HepG2 (cell line): ENCODE results near the gene AHNAK. TPM values are rescaled to one million over a fixed set of nuclear protein-coding genes. Genes with fewer than 3 reads are reported as not detected.

Experiments
- ATAC-seq: fragments of 200-7000 bp; cut with Tn5 transposase; 3 replicates; pipeline ENCODE4 v1.9.1; 2020; ENCODE audit warnings: mild to moderate bottlenecking, moderate library complexity
- BruUV-seq: library from RNA; stranded (reverse); fragments of 400-500 nt; replicated peaks from 2 replicates; lab custom pipeline; 2021; lab: Mats Ljungman, UMichigan
- CTCF ChIA-PET: fragments of 300-600 bp; formaldehyde crosslinking; extraction: SDS; loops from one replicate; lab custom pipeline; 2021; ENCODE audit warnings: low total read pairs, inconsistent platforms, low intra/inter-chr PET ratio; lab: Yijun Ruan, JAX
- POLR2A ChIA-PET: fragments of 350-600 bp; sonication (Branson Sonifier 250); formaldehyde crosslinking; loops from one replicate; lab custom pipeline; 2020; ENCODE audit warnings: antibody characterized with exemption, inconsistent platforms; lab: Yijun Ruan, JAX
- DNase-seq: peaks from one replicate; pipeline ENCODE4 v3.0.0-alpha.2; 2015; ENCODE audit warnings: low spot score
- FAIRE-seq: peaks from 3 replicates; lab custom pipeline; 2011; peaks lifted over from hg19 to GRCh38; lab: Jason Lieb, UNC
- H2AFZ ChIP-seq: one replicate; pipeline ENCODE4 v1.6.1; 2011; ENCODE audit warnings: low read length, inconsistent platforms
- H3K27ac ChIP-seq: fragments of 300-600 bp; 3 replicates; pipeline ENCODE4 v1.8.0; 2011; ENCODE audit warnings: mixed run types, mild to moderate bottlenecking, mixed read lengths, low read length, inconsistent platforms; ENCODE audit not compliant: insufficient read depth; ENCODE audit errors: extremely low read length
- H3K27me3 ChIP-seq, 2 experiments: fragments of 200-600 bp in 1 of 2; 2 replicates in 1 of 2; 3 replicates in 1 of 2; pipeline versions ENCODE4 v1.6.0 to v1.8.0; 2011; ENCODE audit warnings: low read length in 2 of 2, mild to moderate bottlenecking in 2 of 2, moderate library complexity in 2 of 2, inconsistent platforms in 1 of 2; ENCODE audit not compliant: insufficient read depth in 2 of 2, control insufficient read depth in 1 of 2
- H3K36me3 ChIP-seq, 2 experiments: fragments of 200-600 bp in 1 of 2; replicated peaks in 1 of 2; 2 replicates in 1 of 2; 3 replicates in 1 of 2; pipeline versions ENCODE4 v1.5.1 to v1.8.0; 2011; ENCODE audit warnings: low read length in 2 of 2, inconsistent platforms in 1 of 2; ENCODE audit not compliant: insufficient read depth in 2 of 2, control insufficient read depth in 1 of 2
- H3K4me1 ChIP-seq: 2 replicates; pipeline ENCODE4 v1.5.1; 2012; ENCODE audit warnings: low read length, inconsistent platforms; ENCODE audit not compliant: insufficient read depth
- H3K4me2 ChIP-seq: 2 replicates; pipeline ENCODE4 v1.6.0; 2011; ENCODE audit warnings: low read depth, low read length, inconsistent platforms
- H3K4me3 ChIP-seq, 3 experiments: fragments of 200-600 bp in 1 of 3; sonication (generic), shearing (Covaris generic) in 1 of 3; replicated peaks in 1 of 3; 2 replicates each; pipeline ENCODE4 v1.5.1; 2011 to 2016; ENCODE audit warnings: low read length in 3 of 3, inconsistent platforms in 2 of 3, low read depth in 2 of 3, mild to moderate bottlenecking in 2 of 3, control low read depth in 1 of 3, mixed read lengths in 1 of 3; ENCODE audit not compliant: insufficient read depth in 1 of 3
- H3K79me2 ChIP-seq: one replicate; pipeline ENCODE4 v1.6.1; 2011; ENCODE audit warnings: low read length, inconsistent platforms; ENCODE audit not compliant: insufficient read depth
- H3K9ac ChIP-seq: 2 replicates; pipeline ENCODE4 v1.6.0; 2011; ENCODE audit warnings: mild to moderate bottlenecking, low read depth, low read length, inconsistent platforms; ENCODE audit not compliant: insufficient read depth
- H3K9me3 ChIP-seq: 2 replicates; pipeline ENCODE4 v1.5.1; 2012; ENCODE audit warnings: mild to moderate bottlenecking, low read length
- H4K20me1 ChIP-seq: 2 replicates; pipeline ENCODE4 v1.6.0; 2011; ENCODE audit warnings: inconsistent platforms, mild to moderate bottlenecking, low read length, moderate library complexity; ENCODE audit not compliant: insufficient read depth
- CBFB ChIP-seq: sonication (generic); formaldehyde crosslinking; IDR thresholded peaks from 2 replicates; pipeline ENCODE4 v1.4.0; 2020; ENCODE audit warnings: missing genetic modification reagents
- CERS6 ChIP-seq: sonication (generic); formaldehyde crosslinking; IDR thresholded peaks from 2 replicates; pipeline ENCODE4 v1.5.0; 2020; ENCODE audit warnings: missing genetic modification reagents
- KLF11 ChIP-seq: IDR thresholded peaks from 2 replicates; pipeline ENCODE4 v1.6.1; 2016; ENCODE audit warnings: missing compliant biosample characterization
- NCOR1 ChIP-seq: fragments of 200-600 bp; sonication (generic); IDR thresholded peaks from 2 replicates; pipeline ENCODE4 v1.7.0; 2017; ENCODE audit warnings: antibody characterized with exemption, low read length, borderline replicate concordance
- RELA ChIP-seq: sonication (generic); formaldehyde crosslinking; IDR thresholded peaks from 2 replicates; pipeline ENCODE4 v1.4.0; 2020; ENCODE audit warnings: missing genetic modification reagents
- ZBTB7A ChIP-seq: sonication (generic); formaldehyde crosslinking; IDR thresholded peaks from 2 replicates; pipeline ENCODE4 v1.8.0; 2022; ENCODE audit warnings: mild to moderate bottlenecking, missing genetic modification reagents
- ZNF350 ChIP-seq: sonication (generic); formaldehyde crosslinking; IDR thresholded peaks from 2 replicates; pipeline ENCODE4 v1.4.0; 2020; ENCODE audit warnings: mild to moderate bottlenecking, low read depth, missing genetic modification reagents, borderline replicate concordance
- ZNF44 ChIP-seq: sonication (generic); formaldehyde crosslinking; IDR thresholded peaks from 2 replicates; pipeline ENCODE4 v1.5.1; 2020; ENCODE audit warnings: mild to moderate bottlenecking, missing genetic modification reagents
- ZSCAN22 ChIP-seq: sonication (generic); formaldehyde crosslinking; IDR thresholded peaks from 2 replicates; pipeline ENCODE4 v1.4.0; 2020; ENCODE audit warnings: mild to moderate bottlenecking, missing genetic modification reagents
- WGBS: methylation state at CpG from one replicate; pipeline ENCODE4 v1.1.6; 2017; ENCODE audit warnings: low lambda C conversion rate; 5-methylcytosine and 5-hydroxymethylcytosine counted together
- in situ Hi-C: cut with HindIII; loops from 2 replicates; pipeline ENCODE4 v1.10.0; 2017; ENCODE audit warnings: low pct_unique_long_range_greater_than_20kb; ENCODE audit not compliant: extremely low pct_ligation_motif_present
- intact Hi-C: fragments of 100-400 bp; cut with micrococcal nuclease; formaldehyde crosslinking; loops from one replicate; pipeline ENCODE4 v1.10.0; 2022; ENCODE audit not compliant: unreplicated experiment
- polyA plus RNA-seq, 8 experiments: library from polyadenylated mRNA; depleted of rRNA in 3 of 8; stranded (reverse) in 7 of 8; unstranded in 1 of 8; fragments of >200 nt; fragmentation: Illumina TruSeq in 4 of 8; extraction: Trizol in 4 of 8; gene quantifications; 2 replicates each; pipeline versions ENCODE4 v1.2.1 to v1.2.3, GENCODE V29; 2011 to 2016; ENCODE audit warnings: low read depth in 4 of 8, missing spikeins in 1 of 8, mixed read lengths in 1 of 8; ENCODE audit not compliant: insufficient read depth in 1 of 8
- total RNA-seq, 5 experiments: library from RNA; depleted of rRNA; stranded (reverse); fragments of >200 nt; fragmentation: Illumina TruSeq; extraction: Trizol; gene quantifications; 2 replicates each; pipeline ENCODE4 v1.2.3, GENCODE V29; 2016; ENCODE audit warnings: low read depth in 1 of 5
- TF ChIP-seq, protein P1 (sequence below): sonication (generic); formaldehyde crosslinking; IDR thresholded peaks from 2 replicates; pipeline ENCODE4 v1.9.0; 2021; ENCODE audit warnings: missing genetic modification reagents, mild to moderate bottlenecking, borderline replicate concordance
- TF ChIP-seq, protein P2 (sequence below): sonication (generic); formaldehyde crosslinking; IDR thresholded peaks from 2 replicates; pipeline ENCODE4 v1.4.0; 2020; ENCODE audit warnings: mild to moderate bottlenecking, missing genetic modification reagents, borderline replicate concordance

AHNAK gene
- total and polyA plus RNA-seq, 2 of the 13 experiments (the other 11 are each of a cell fraction or from before 2014, with no cell fraction given), result 23.4 to 25.0 TPM

DNA sequence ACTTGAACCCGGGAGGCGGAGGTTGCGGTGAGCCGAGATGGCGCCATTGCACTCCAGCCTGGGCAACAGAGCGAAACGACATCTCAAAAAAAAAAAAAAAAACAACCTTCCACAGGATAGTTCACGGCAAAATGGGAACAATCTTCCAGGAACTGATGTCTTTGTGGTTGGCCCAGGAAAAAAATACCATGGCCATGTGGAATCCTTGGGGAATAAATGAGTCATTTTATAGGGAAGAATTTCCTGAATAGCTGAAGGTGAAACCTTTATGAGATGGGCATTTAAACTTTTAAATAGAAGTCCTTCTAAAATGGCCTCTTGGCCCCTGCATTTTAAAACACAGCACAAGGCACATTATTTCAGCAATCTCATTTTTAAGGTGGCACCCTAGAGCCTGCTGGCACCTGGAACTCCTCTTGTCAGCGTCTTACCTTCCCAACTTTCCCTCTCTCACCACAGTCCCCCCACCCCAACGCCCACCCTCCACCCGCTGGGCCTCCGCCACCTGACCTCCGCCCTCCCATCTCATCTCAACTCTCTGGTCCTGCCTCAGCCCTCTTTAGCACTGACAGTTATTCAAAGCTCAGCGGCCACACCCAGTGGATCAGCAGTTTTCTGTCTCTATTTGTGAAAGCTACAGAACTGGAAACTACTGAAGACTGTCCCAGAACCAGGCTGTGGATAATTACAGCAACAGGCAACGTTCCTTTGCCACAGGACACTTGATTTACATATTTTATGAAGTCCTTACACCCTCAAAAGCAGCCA lies 84.7 kb downstream of the AHNAK start:
- no peak overlapping the region for H2AFZ ChIP-seq
- TF ChIP-seq, protein P1, sequence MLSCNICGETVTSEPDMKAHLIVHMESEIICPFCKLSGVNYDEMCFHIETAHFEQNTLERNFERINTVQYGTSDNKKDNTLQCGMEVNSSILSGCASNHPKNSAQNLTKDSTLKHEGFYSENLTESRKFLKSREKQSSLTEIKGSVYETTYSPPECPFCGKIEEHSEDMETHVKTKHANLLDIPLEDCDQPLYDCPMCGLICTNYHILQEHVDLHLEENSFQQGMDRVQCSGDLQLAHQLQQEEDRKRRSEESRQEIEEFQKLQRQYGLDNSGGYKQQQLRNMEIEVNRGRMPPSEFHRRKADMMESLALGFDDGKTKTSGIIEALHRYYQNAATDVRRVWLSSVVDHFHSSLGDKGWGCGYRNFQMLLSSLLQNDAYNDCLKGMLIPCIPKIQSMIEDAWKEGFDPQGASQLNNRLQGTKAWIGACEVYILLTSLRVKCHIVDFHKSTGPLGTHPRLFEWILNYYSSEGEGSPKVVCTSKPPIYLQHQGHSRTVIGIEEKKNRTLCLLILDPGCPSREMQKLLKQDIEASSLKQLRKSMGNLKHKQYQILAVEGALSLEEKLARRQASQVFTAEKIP, result no peak
- TF ChIP-seq ZBTB7A (CRISPR knock-in tag), result no peak
- TF ChIP-seq CERS6 (CRISPR knock-in tag), result no peak
- TF ChIP-seq ZNF44, result no peak
- no peak for TF ChIP-seq ZSCAN22 (CRISPR knock-in tag)
- no peak for TF ChIP-seq CBFB (CRISPR knock-in tag)
- no peak for TF ChIP-seq RELA (CRISPR knock-in tag)
- TF ChIP-seq, protein P2, sequence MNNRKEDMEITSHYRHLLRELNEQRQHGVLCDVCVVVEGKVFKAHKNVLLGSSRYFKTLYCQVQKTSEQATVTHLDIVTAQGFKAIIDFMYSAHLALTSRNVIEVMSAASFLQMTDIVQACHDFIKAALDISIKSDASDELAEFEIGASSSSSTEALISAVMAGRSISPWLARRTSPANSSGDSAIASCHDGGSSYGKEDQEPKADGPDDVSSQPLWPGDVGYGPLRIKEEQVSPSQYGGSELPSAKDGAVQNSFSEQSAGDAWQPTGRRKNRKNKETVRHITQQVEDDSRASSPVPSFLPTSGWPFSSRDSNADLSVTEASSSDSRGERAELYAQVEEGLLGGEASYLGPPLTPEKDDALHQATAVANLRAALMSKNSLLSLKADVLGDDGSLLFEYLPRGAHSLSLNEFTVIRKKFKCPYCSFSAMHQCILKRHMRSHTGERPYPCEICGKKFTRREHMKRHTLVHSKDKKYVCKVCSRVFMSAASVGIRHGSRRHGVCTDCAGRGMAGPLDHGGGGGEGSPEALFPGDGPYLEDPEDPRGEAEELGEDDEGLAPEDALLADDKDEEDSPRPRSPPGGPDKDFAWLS, result no peak
- TF ChIP-seq ZNF350, result no peak
- TF ChIP-seq NCOR1, result no peak
- no peak for TF ChIP-seq KLF11 (CRISPR knock-in tag)
- TF ChIP-seq, all 625 proteins: peak for 0
- in situ Hi-C loops, result no loop called here
- H3K27me3 ChIP-seq, result no peaks in the 10 kb centered on the region
- H3K4me3 ChIP-seq, result no peak overlapping the region
- no peak for ATAC-seq
- no peak for DNase-seq
- H3K4me2 ChIP-seq, result 0 out of 2 replicates have a peak overlapping the region, but pooled peaks have one; percentile 9
- ChIA-PET CTCF (no interaction called here), POLR2A (interaction anchor here (0.6 to 0.9 kb wide), 3 partner anchors 23 to 85 kb away, joined by 3 read pairs; partner anchors contain the start of gene AHNAK)
- no peak overlapping the region for H3K9ac ChIP-seq
- H3K9me3 ChIP-seq, result no peaks in the 10 kb centered on the region
- H3K79me2 ChIP-seq, result no peaks in the 10 kb centered on the region
- no peaks in the 10 kb centered on the region for H3K36me3 ChIP-seq
- no peak overlapping the region for H3K27ac ChIP-seq
- no TSS peak for BruUV-seq
- H4K20me1 ChIP-seq, result no peaks in the 10 kb centered on the region
- FAIRE-seq, result no peak
- intact Hi-C loops, result no loop called here
- WGBS, result 53% methylated on average over 15 of the region's 15 CpGs
- H3K4me1 ChIP-seq, result peaks cover 65% of the 10 kb centered on the region
